Osteocyte (in vitro differentiated cells): Measurements from ENCODE around the gene RNU5B-1. TPM values are rescaled to one million over a fixed set of nuclear protein-coding genes. Genes with fewer than 3 reads are reported as not detected.

Experiments
- DNase-seq: peaks from one replicate; pipeline ENCODE4 v3.0.0; 2021; ENCODE audit warnings: mixed read lengths; ENCODE audit not compliant: unreplicated experiment; ENCODE audit errors: extremely low spot score
- H3K27ac Mint-ChIP-seq: one replicate; pipeline ENCODE4 v1.8.0; 2021; ENCODE audit warnings: mild to moderate bottlenecking, mixed read lengths; ENCODE audit not compliant: unreplicated experiment
- H3K27me3 Mint-ChIP-seq: one replicate; pipeline ENCODE4 v1.8.0; 2021; ENCODE audit warnings: mixed read lengths; ENCODE audit not compliant: unreplicated experiment
- H3K36me3 Mint-ChIP-seq: one replicate; pipeline ENCODE4 v1.8.0; 2021; ENCODE audit warnings: mixed read lengths; ENCODE audit not compliant: unreplicated experiment
- H3K4me1 Mint-ChIP-seq: one replicate; pipeline ENCODE4 v1.8.0; 2021; ENCODE audit warnings: mixed read lengths; ENCODE audit not compliant: unreplicated experiment
- H3K4me3 Mint-ChIP-seq: one replicate; pipeline ENCODE4 v1.8.0; 2021; ENCODE audit warnings: mild to moderate bottlenecking, moderate library complexity, mixed read lengths; ENCODE audit not compliant: unreplicated experiment
- H3K9me3 Mint-ChIP-seq: one replicate; pipeline ENCODE4 v1.8.0; 2021; ENCODE audit warnings: mixed read lengths; ENCODE audit not compliant: unreplicated experiment
- total RNA-seq: library from RNA; stranded (reverse); gene quantifications from 2 replicates; pipeline ENCODE4 v1.2.1, GENCODE V29; 2021
- TF ChIP-seq, protein P1 (sequence below): fragments of 200-600 bp; sonication (generic); IDR thresholded peaks from 2 replicates; pipeline ENCODE4 v1.5.0; 2021; ENCODE audit warnings: antibody characterized with exemption, mild to moderate bottlenecking, moderate library complexity

Gene RNU5B-1
- total RNA-seq, 1 donor from 2014 or later: 18.5 TPM

DNA sequence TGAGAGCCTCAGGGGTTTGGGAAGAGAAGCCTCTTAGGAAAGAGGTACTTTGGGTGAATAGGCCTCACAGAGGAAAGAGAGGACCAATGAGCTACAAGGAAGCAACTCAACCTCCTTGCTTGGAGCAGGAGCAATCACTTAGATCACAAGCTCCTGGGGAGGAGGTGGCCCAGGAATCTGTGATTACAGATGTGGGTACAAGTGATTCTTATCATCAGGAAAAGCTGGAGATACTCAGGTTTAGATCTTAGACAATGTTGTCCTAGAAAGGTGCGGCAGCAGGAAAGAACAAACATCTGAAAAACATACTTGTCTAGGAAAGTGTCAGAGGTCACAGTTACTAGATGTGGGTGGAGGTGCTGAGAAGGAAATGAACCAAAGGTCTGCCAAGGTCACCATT is 26.0 kb upstream of the RNU5B-1 start:
- Mint-ChIP-seq H3K9me3 (no peaks in the 10 kb centered on the region), H3K4me1 (no peaks in the 10 kb centered on the region), H3K36me3 (peaks cover 7% of the 10 kb centered on the region), H3K27ac (no peak overlapping the region), H3K27me3 (no peaks in the 10 kb centered on the region), H3K4me3 (no peak overlapping the region)
- DNase-seq: no peak
- TF ChIP-seq, protein P1, sequence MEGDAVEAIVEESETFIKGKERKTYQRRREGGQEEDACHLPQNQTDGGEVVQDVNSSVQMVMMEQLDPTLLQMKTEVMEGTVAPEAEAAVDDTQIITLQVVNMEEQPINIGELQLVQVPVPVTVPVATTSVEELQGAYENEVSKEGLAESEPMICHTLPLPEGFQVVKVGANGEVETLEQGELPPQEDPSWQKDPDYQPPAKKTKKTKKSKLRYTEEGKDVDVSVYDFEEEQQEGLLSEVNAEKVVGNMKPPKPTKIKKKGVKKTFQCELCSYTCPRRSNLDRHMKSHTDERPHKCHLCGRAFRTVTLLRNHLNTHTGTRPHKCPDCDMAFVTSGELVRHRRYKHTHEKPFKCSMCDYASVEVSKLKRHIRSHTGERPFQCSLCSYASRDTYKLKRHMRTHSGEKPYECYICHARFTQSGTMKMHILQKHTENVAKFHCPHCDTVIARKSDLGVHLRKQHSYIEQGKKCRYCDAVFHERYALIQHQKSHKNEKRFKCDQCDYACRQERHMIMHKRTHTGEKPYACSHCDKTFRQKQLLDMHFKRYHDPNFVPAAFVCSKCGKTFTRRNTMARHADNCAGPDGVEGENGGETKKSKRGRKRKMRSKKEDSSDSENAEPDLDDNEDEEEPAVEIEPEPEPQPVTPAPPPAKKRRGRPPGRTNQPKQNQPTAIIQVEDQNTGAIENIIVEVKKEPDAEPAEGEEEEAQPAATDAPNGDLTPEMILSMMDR: no peak

DNA sequence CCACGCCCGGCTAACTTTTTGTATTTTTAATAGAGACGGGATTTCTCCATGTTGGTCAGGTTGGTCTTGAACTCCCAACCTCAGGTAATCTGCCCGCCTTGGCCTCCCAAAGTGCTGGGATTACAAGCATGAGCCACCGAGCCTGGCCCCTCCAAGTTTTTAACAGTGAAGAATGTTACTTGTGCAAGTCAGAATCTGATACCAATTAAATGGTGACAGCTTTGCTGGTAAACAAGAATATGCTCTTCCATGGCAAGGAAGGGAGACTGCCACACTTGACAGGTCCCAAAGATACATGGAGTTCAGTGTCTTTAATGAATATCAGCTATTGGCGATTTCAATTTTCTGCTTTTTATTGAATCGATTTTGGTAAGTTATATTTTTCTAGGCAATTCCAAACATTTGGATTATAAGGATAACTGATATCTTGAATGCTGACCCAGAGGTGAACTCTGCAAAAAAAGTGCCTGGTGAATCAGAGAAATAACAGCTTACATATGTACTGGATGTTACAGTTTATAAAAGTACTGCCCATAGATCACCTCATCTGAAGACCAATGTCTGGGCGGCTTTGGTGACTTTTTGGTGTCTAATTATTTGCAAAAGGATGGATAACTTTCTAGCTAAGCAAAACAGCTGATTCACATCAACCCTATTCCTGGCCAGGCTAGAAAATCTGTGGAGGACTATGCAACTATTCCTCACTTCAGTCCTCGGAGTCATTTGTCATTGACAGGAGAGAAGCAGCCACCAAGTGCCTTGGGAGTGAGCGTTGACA is 19.0 kb upstream of the RNU5B-1 start:
- peaks cover 5% of the 10 kb centered on the region for H3K36me3 Mint-ChIP-seq
- no peak for DNase-seq
- H3K27ac Mint-ChIP-seq: no peak overlapping the region
- peaks cover 3% of the 10 kb centered on the region for H3K27me3 Mint-ChIP-seq
- TF ChIP-seq, protein P1: no peak
- no peaks in the 10 kb centered on the region for H3K9me3 Mint-ChIP-seq
- peaks cover 11% of the 10 kb centered on the region for H3K4me1 Mint-ChIP-seq
- peak overlapping the region; percentile 78 for H3K4me3 Mint-ChIP-seq

DNA sequence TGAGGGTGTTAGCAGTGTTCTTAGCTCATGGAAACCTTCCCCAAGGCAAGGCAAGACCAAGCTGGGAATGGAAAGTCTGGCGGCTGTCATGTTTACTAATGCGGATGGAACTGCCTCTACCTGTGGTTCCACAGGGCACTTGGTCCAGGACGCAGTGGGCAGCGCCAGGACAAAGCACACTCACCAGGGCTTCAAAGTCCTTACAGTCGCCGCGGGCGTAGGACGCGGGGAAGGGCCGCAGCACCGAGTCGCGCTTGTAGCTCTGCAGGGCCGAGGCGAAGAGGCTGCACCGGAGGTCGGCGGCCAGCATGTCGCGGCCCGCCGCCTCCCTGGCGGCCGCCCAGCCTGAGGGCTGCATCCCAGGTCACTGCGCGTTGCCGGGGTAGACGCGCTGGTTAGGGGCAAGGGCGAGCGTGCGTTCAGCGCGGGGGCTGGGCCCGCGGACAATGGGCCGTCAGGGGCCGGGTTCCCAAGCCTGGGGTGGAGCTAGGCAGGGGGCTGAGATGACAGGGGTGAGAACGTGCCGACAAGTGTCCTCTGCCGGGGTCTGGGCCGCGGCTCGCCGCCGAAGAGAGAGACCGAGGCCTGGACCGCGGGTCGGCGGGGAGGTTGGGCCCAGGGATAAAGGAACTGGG is 18.3 kb upstream of the RNU5B-1 start:
- Mint-ChIP-seq H3K36me3 (peaks cover 5% of the 10 kb centered on the region), H3K27me3 (peaks cover 3% of the 10 kb centered on the region), H3K27ac (peak overlapping the region; percentile 44), H3K4me1 (peaks cover 11% of the 10 kb centered on the region), H3K4me3 (peak overlapping the region; percentile 78), H3K9me3 (no peaks in the 10 kb centered on the region)
- TF ChIP-seq, protein P1: no peak
- no peak for DNase-seq

DNA sequence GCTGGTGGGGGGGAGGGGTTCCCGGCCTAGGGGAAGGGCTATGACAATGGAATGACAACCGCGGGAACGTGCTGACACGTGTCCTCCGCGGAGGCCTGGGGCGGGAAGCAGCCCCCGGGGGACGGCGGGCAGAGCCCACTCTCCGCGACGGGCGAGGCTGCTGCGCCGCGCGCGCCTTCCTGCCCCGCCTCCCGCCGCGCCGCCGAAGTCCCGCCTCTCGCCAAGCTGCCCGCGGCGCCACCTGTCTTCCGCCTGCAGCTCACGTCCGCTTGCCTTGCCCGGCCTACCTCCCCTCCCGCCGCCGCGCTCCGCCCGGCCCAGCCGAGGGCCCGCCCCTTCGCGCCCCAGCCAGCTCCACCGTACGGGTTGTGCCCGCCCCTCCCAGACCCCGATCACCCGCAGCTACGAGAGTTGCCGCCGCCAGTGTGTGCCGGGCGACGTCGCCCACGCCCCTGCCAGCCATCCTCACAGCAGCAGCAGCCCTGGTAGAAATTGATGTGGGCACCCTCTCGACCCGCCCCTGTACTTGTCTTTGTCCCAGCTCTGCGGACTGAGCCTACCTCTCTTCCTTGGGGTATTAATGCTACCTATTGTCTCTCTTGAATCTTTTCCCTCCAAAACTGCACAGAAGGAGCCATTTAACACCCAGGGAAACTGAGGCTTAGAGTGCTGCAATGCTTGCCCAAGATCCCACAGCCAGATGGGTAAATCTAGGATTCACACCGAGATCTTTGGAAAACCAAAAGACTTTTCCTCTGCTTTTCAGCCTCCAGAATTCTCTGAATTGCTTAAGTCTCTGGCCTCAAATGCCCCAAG is 17.6 kb upstream of the RNU5B-1 start, which contains the start of gene PARP16:
TSS of gene PARP16 (minus strand) at position 180 of the 816 bp plus-strand sequence. CDS start 457 bp downstream, outside the sequence.
- Mint-ChIP-seq H3K27me3 (peaks cover 3% of the 10 kb centered on the region), H3K9me3 (no peaks in the 10 kb centered on the region), H3K36me3 (peaks cover 5% of the 10 kb centered on the region), H3K27ac (peak within 1 kb of the TSS; percentile 88), H3K4me3 (peak within 1 kb of the TSS; percentile 78), H3K4me1 (peaks cover 11% of the 10 kb centered on the region)
- peak; percentile 95 for DNase-seq
- TF ChIP-seq, protein P1: peak; percentile 57
